ENCODE measurements around the gene CRYBA2.

DNA sequence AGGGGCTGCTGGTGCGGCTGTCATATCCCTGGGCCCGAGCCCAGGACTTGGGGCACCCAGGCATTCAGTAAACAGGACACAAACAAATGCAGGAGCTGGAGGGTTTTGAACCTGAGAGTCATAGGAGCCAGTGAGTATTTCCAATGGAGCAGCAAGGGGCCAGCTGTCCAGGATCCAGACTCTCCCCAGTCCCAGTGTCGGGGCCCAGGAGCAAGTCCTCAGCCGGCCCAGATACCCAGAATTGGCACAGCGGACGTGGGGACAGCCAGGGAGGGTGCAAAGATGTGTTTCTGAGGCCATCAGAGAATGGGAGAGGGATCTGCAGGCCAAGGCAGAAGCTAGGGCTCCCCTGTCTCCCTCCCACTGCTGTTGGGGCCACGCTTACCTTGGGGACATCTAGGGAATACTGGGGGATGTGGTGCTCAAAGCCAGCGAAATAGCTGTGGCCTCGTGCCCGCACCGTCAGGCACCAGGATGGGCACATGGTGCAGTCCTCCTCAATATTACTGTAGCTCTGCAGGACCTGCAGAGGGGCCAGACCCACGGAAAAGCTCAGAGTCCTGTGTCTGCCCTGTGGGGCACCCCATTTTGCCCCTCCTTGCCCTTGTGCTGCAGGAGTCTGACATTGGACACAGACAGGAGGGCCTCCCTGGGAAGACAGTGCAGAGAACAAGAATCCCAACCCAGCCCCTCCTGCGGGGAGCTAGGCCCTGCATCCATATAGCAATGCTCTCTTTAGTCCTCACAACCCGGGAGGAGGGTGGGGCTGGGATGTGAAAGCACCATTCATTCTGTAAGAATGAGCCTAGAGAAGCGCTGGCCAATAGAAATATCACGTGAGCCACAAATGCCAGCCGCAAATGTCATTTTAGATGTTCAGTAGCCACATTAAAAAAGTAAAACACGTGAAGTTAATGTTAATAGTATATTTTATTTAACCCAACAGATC lies 32.7 kb upstream of the CRYBA2 start:
- no peak for TF ChIP-seq POLR2AphosphoS5 (IDR thresholded peaks at IDR 0.05)
- no peak for TF ChIP-seq POLR2A (IDR thresholded peaks at IDR 0.05)
- TF ChIP-seq, protein P1, sequence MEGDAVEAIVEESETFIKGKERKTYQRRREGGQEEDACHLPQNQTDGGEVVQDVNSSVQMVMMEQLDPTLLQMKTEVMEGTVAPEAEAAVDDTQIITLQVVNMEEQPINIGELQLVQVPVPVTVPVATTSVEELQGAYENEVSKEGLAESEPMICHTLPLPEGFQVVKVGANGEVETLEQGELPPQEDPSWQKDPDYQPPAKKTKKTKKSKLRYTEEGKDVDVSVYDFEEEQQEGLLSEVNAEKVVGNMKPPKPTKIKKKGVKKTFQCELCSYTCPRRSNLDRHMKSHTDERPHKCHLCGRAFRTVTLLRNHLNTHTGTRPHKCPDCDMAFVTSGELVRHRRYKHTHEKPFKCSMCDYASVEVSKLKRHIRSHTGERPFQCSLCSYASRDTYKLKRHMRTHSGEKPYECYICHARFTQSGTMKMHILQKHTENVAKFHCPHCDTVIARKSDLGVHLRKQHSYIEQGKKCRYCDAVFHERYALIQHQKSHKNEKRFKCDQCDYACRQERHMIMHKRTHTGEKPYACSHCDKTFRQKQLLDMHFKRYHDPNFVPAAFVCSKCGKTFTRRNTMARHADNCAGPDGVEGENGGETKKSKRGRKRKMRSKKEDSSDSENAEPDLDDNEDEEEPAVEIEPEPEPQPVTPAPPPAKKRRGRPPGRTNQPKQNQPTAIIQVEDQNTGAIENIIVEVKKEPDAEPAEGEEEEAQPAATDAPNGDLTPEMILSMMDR (IDR thresholded peaks at IDR 0.05): no peak
